H1 (cell line): Measurements from ENCODE around the gene CREG2. TPM values are rescaled to one million over a fixed set of nuclear protein-coding genes. Genes with fewer than 3 reads are reported as not detected.

ENCODE experiments used
- CTCF ChIA-PET: fragments of 300-600 bp; sonication (Branson Sonifier 250); formaldehyde crosslinking; loops from one replicate; lab custom pipeline; 2021; ENCODE audit not compliant: partially characterized antibody; lab: Charles Lee
- POLR2A ChIA-PET: fragments of 300-600 bp; sonication (Branson Sonifier 250); formaldehyde crosslinking; loops from one replicate; lab custom pipeline; 2021; ENCODE audit warnings: inconsistent platforms; ENCODE audit not compliant: partially characterized antibody; lab: Charles Lee
- DNase-seq, 2 experiments: peaks; one replicate each; pipeline versions ENCODE4 v3.0.0 to v3.0.0-alpha.2; 2010 to 2022; ENCODE audit warnings: low spot score in 2 of 2, low read depth in 1 of 2, mixed read lengths in 1 of 2
- FAIRE-seq: peaks from 2 replicates; lab custom pipeline; 2011; peaks lifted over from hg19 to GRCh38; lab: Jason Lieb, UNC
- H2AFZ ChIP-seq: 2 replicates; pipeline ENCODE4 v1.8.1; 2012; ENCODE audit warnings: low read length, inconsistent platforms
- H2AK5ac ChIP-seq: 2 replicates; pipeline ENCODE4 v1.6.1; 2013; ENCODE audit warnings: low read depth, low read length
- H2BK120ac ChIP-seq: replicated peaks from 2 replicates; pipeline ENCODE3; 2013; ENCODE audit warnings: low read depth, low read length, inconsistent platforms
- H2BK12ac ChIP-seq: 2 replicates; pipeline ENCODE4 v1.6.1; 2013; ENCODE audit warnings: low read depth, low read length
- H2BK15ac ChIP-seq: 2 replicates; pipeline ENCODE4 v1.6.1; 2013; ENCODE audit warnings: low read length
- H2BK20ac ChIP-seq: 2 replicates; pipeline ENCODE4 v1.6.1; 2013; ENCODE audit warnings: low read length
- H2BK5ac ChIP-seq: 2 replicates; pipeline ENCODE4 v1.6.1; 2013; ENCODE audit warnings: low read depth, low read length
- H3K14ac ChIP-seq: 2 replicates; pipeline ENCODE4 v1.6.1; 2013; ENCODE audit warnings: inconsistent platforms; ENCODE audit not compliant: insufficient read length
- H3K18ac ChIP-seq: 2 replicates; pipeline ENCODE4 v1.6.1; 2013; ENCODE audit warnings: low read length; ENCODE audit errors: extremely low read depth
- H3K23ac ChIP-seq: 2 replicates; pipeline ENCODE4 v1.6.1; 2013; ENCODE audit warnings: inconsistent platforms; ENCODE audit not compliant: insufficient read length
- H3K23me2 ChIP-seq: 2 replicates; pipeline ENCODE4 v1.6.1; 2013; ENCODE audit warnings: low read depth, low read length
- H3K27ac ChIP-seq: 2 replicates; pipeline ENCODE4 v1.6.1; 2011; ENCODE audit warnings: low read depth, low read length, inconsistent platforms
- H3K27me3 ChIP-seq, 4 experiments: replicated peaks in 1 of 4; 1 replicate in 1 of 4; 2 replicates in 3 of 4; pipeline versions ENCODE4 v1.6.1 to v1.8.1; 2011 to 2013; ENCODE audit warnings: low read length in 3 of 4, mild to moderate bottlenecking in 3 of 4, inconsistent platforms in 2 of 4, mixed read lengths in 2 of 4, moderate library complexity in 1 of 4; ENCODE audit not compliant: control insufficient read depth in 3 of 4, insufficient read depth in 3 of 4; ENCODE audit errors: extremely low read depth in 1 of 4
- H3K36me3 ChIP-seq, 4 experiments: 2 replicates each; pipeline versions ENCODE4 v1.6.1 to v1.8.1; 2011 to 2013; ENCODE audit warnings: mild to moderate bottlenecking in 4 of 4, low read length in 3 of 4, moderate library complexity in 2 of 4, control low read depth in 1 of 4, inconsistent platforms in 1 of 4; ENCODE audit not compliant: insufficient read depth in 4 of 4, control insufficient read depth in 2 of 4
- H3K4ac ChIP-seq: replicated peaks from 2 replicates; pipeline ENCODE3; 2013; ENCODE audit warnings: low read length, low read depth, mixed read lengths, inconsistent platforms; ENCODE audit not compliant: insufficient read length
- H3K4me1 ChIP-seq, 4 experiments: replicated peaks in 1 of 4; 1 replicate in 1 of 4; 2 replicates in 3 of 4; pipeline versions ENCODE4 v1.6.1 to v1.8.1; 2011 to 2013; ENCODE audit warnings: low read length in 3 of 4, inconsistent platforms in 2 of 4, mixed read lengths in 1 of 4; ENCODE audit not compliant: insufficient read depth in 4 of 4, control insufficient read depth in 3 of 4
- H3K4me2 ChIP-seq, 2 experiments: 2 replicates each; pipeline versions ENCODE4 v1.6.1 to v1.8.1; 2011 to 2013; ENCODE audit warnings: low read depth in 2 of 2, low read length in 2 of 2, control low read depth in 1 of 2, inconsistent platforms in 1 of 2, mild to moderate bottlenecking in 1 of 2; ENCODE audit not compliant: insufficient read depth in 1 of 2
- H3K4me3 ChIP-seq, 4 experiments: fragments of 200-600, 300-600 bp in 1 of 4; sonication (generic), shearing (Covaris generic), sonication (Bioruptor Twin) in 1 of 4; 2 replicates each; pipeline versions ENCODE4 v1.5.1 to v1.8.1; 2011 to 2016; ENCODE audit warnings: low read length in 4 of 4, low read depth in 3 of 4, control low read depth in 2 of 4, inconsistent platforms in 2 of 4, mild to moderate bottlenecking in 2 of 4, mixed read lengths in 1 of 4, moderate library complexity in 1 of 4; ENCODE audit not compliant: insufficient read depth in 2 of 4; ENCODE audit errors: extremely low read depth in 1 of 4
- H3K56ac ChIP-seq: replicated peaks from 2 replicates; pipeline ENCODE3; 2013; ENCODE audit warnings: low read depth, mild to moderate bottlenecking, mixed read lengths, low read length, inconsistent platforms; ENCODE audit not compliant: insufficient read length
- H3K79me1 ChIP-seq: 2 replicates; pipeline ENCODE4 v1.6.1; 2013; ENCODE audit warnings: low read depth, low read length, control low read depth
- H3K79me2 ChIP-seq, 2 experiments: 2 replicates each; pipeline versions ENCODE4 v1.6.1 to v1.8.1; 2012 to 2013; ENCODE audit warnings: low read length in 2 of 2, mild to moderate bottlenecking in 2 of 2, inconsistent platforms in 1 of 2; ENCODE audit not compliant: insufficient read depth in 2 of 2, control insufficient read depth in 1 of 2
- H3K9ac ChIP-seq, 4 experiments: replicated peaks in 1 of 4; 1 replicate in 1 of 4; 2 replicates in 3 of 4; pipeline versions ENCODE4 v1.6.1 to v1.8.1; 2011 to 2013; ENCODE audit warnings: low read depth in 3 of 4, low read length in 3 of 4, control low read depth in 2 of 4, mild to moderate bottlenecking in 2 of 4, moderate library complexity in 2 of 4, inconsistent platforms in 1 of 4; ENCODE audit errors: extremely low read depth in 1 of 4
- H3K9me3 ChIP-seq, 2 experiments: 2 replicates each; pipeline versions ENCODE4 v1.6.1 to v1.8.1; 2012 to 2013; ENCODE audit warnings: mild to moderate bottlenecking in 2 of 2, moderate library complexity in 2 of 2, control low read depth in 1 of 2, inconsistent platforms in 1 of 2, low read depth in 1 of 2, low read length in 1 of 2, mixed read lengths in 1 of 2; ENCODE audit not compliant: insufficient read depth in 2 of 2
- H4K20me1 ChIP-seq, 2 experiments: replicated peaks in 1 of 2; 2 replicates each; pipeline versions ENCODE3 to v1.8.1; 2011 to 2013; ENCODE audit warnings: inconsistent platforms in 2 of 2, low read length in 2 of 2, mild to moderate bottlenecking in 1 of 2; ENCODE audit not compliant: insufficient read depth in 2 of 2, control insufficient read depth in 1 of 2
- H4K5ac ChIP-seq: 2 replicates; pipeline ENCODE4 v1.6.1; 2013; ENCODE audit warnings: low read length, low read depth, mixed read lengths, inconsistent platforms; ENCODE audit not compliant: insufficient read length
- H4K8ac ChIP-seq: 2 replicates; pipeline ENCODE4 v1.8.0; 2013; ENCODE audit warnings: mild to moderate bottlenecking, moderate library complexity, low read length, inconsistent platforms; ENCODE audit not compliant: insufficient read depth; ENCODE audit errors: extremely low read depth
- H4K91ac ChIP-seq: replicated peaks from 2 replicates; pipeline ENCODE3; 2013; ENCODE audit warnings: low read length, mixed read lengths, inconsistent platforms; ENCODE audit not compliant: insufficient read length
- BACH1 ChIP-seq: IDR thresholded peaks from 2 replicates; pipeline ENCODE4 v1.6.1; 2012; ENCODE audit warnings: low read length, improper control_type of control experiment
- CBX5 ChIP-seq: fragments of 300-800, 300-1000 bp; sonication (generic); IDR thresholded peaks from 2 replicates; pipeline ENCODE4 v1.7.1; 2016; ENCODE audit warnings: antibody characterized with exemption, low read length, low read depth
- YY1 ChIP-seq: IDR thresholded peaks from 2 replicates; pipeline ENCODE4 v1.6.1; 2011; ENCODE audit warnings: low read depth, mild to moderate bottlenecking, low read length
- whole genome bisulfite sequencing, 2 experiments: shearing (Covaris generic) in 1 of 2; methylation state at CpG; one replicate each; pipeline versions ENCODE4 v1.1.6 to v1.1.7; 2013 to 2015; ENCODE audit warnings: low lambda C conversion rate in 2 of 2, mixed read lengths in 2 of 2, inconsistent platforms in 1 of 2, low coverage in 1 of 2, missing lambda C conversion rate in 1 of 2; ENCODE audit not compliant: insufficient replicate concordance in 2 of 2, insufficient coverage in 1 of 2, insufficient read length in 1 of 2; ENCODE audit errors: extremely low coverage in 1 of 2, missing lambda C conversion rate in 1 of 2; 5-methylcytosine and 5-hydroxymethylcytosine counted together
- polyA plus RNA-seq, 7 experiments: library from polyadenylated mRNA; depleted of rRNA in 3 of 7; stranded (reverse) in 5 of 7; unstranded in 2 of 7; fragments of >200 nt in 5 of 7; fragments of 200-250 nt in 2 of 7; gene quantifications; 1 replicate in 5 of 7; 2 replicates in 1 of 7; 4 replicates in 1 of 7; pipeline versions ENCODE4 v1.2.1 to v1.2.3, GENCODE V29; 2011 to 2013; ENCODE audit warnings: missing spikeins in 2 of 7, mixed read lengths in 2 of 7
- total RNA-seq: library from RNA; stranded (reverse); fragmentation: NEBNext Ultra II Directional; extraction: Animal tissue kit (Norgen Biotek cat#: 25700); gene quantifications from 2 replicates; pipeline ENCODE4 v1.2.1, GENCODE V29; 2021

CREG2 gene
- total and polyA plus RNA-seq, 2 of the 8 experiments (the other 6 are each of a cell fraction or from before 2014, with no cell fraction given), result 2.0 to 2.2 TPM

- Histone ChIP-seq H3K9ac (no peak overlapping the region), H4K20me1 (no peaks in the 10 kb centered on the region), H2BK15ac (no peak overlapping the region), H3K9me3 (no peaks in the 10 kb centered on the region), H3K4me1 (peaks cover 1 to 7% (median 3%) of the 10 kb centered on the region in 4 experiments; a peak in 4 of 7 replicates), H3K56ac (no peak overlapping the region), H2BK20ac (no peak overlapping the region), H3K79me2 (no peaks in the 10 kb centered on the region), H2AFZ (no peak overlapping the region), H2BK5ac (no peak overlapping the region), H4K5ac (no peak overlapping the region), H3K27ac (no peak overlapping the region), H3K27me3 (no peaks in the 10 kb centered on the region), H3K18ac (no peak overlapping the region), H3K79me1 (no peaks in the 10 kb centered on the region), H2AK5ac (no peak overlapping the region), H4K8ac (no peak overlapping the region), H3K4me3 (no peak overlapping the region), H3K36me3 (no peaks in the 10 kb centered on the region), H2BK12ac (no peak overlapping the region), H2BK120ac (no peak overlapping the region), H3K23ac (no peak overlapping the region), H4K91ac (no peak overlapping the region), H3K14ac (no peak overlapping the region), H3K23me2 (no peaks in the 10 kb centered on the region)
- FAIRE-seq (no peak), DNase-seq (no peak)
- CTCF ChIA-PET, result interaction anchor here (0.6 to 3.3 kb wide), 3 partner anchors 15 to 1448 kb away, joined by 3 to 15 read pairs (median 13); partner anchors contain the start of gene CREG2
- WGBS, 2 experiments, result 100% methylated on average over 1 of the region's 1 CpG; no CpG with 5 or more reads in 1 of the 2 experiments
- TF ChIP-seq YY1, result no peak
- TF ChIP-seq CBX5, result no peak
- no peak for TF ChIP-seq BACH1
- TF ChIP-seq, all 59 proteins: peak for 0
- POLR2A ChIA-PET, result interaction anchor here (0.6 kb wide), 1 partner anchor 136 kb away, joined by 3 read pairs; no protein-coding TSS in a partner anchor
- no peak overlapping the region for H3K4ac ChIP-seq
- no peak overlapping the region for H3K4me2 ChIP-seq
Measured at GRCh38 chr2:101403745-101404144, 16.4 kb upstream of the CREG2 start.
